ENCODE results near the gene FOXO1. TPM values are rescaled to one million over a fixed set of nuclear protein-coding genes. Genes with fewer than 3 reads are reported as not detected.

The FOXO1 gene
- total and polyA plus RNA-seq, 2 donors (not counting 1 experiment from before 2014, with no cell fraction given): 1.9 to 2.5 TPM

- Histone ChIP-seq H3K9ac (ENCODE audit: insufficient read depth, low read length) (no peak overlapping the region), H3K4me2 (ENCODE audit: extremely low read depth, insufficient read depth, low read length) (no peak overlapping the region), H3K79me2 (ENCODE audit: control insufficient read depth, insufficient read depth, low read length) (no peaks in the 10 kb centered on the region), H3K4me1 (ENCODE audit: control insufficient read depth, extremely low read depth, insufficient read depth, low read length) (no peaks in the 10 kb centered on the region), H2AFZ (ENCODE audit: low read length) (no peak overlapping the region), H3K4me3 (replicated peaks in 1 of 4; ENCODE audit: control extremely low read depth in 1 of 4, insufficient read depth in 1 of 4, low read depth in 3 of 4, low read length in 4 of 4) (no peak overlapping the region), H4K20me1 (ENCODE audit: control insufficient read depth, extremely low read depth, insufficient read depth, low read length) (no peaks in the 10 kb centered on the region), H3K36me3 (ENCODE audit: control insufficient read depth, insufficient read depth, low read length) (no peaks in the 10 kb centered on the region), H3K27me3 (ENCODE audit: control insufficient read depth, insufficient read depth, low read length) (no peaks in the 10 kb centered on the region), H3K27ac (ENCODE audit: insufficient read depth, low read length) (no peak overlapping the region), H3K9me3 (ENCODE audit: control insufficient read depth, insufficient read depth, low read depth, low read length) (no peaks in the 10 kb centered on the region)
- DNase-seq (ENCODE audit: low read depth in 2 of 2): no peak
- TF ChIP-seq CTCF (conservative IDR thresholded peaks at IDR 0.05 in 1 of 2, IDR thresholded peaks at IDR 0.05 in 1 of 2; ENCODE audit: low read depth in 1 of 2, low read length in 2 of 2): no peak
- no peak for TF ChIP-seq EZH2 (IDR thresholded peaks at IDR 0.05; ENCODE audit: low read length, missing control alignments)
Observed at GRCh38 chr13:40527914-40528313, 138.5 kb downstream of the FOXO1 start.

- no peaks in the 10 kb centered on the region for H4K20me1 ChIP-seq (ENCODE audit: control insufficient read depth, extremely low read depth, insufficient read depth, low read length)
- H2AFZ ChIP-seq (ENCODE audit: low read length): no peak overlapping the region
- H3K27me3 ChIP-seq (ENCODE audit: control insufficient read depth, insufficient read depth, low read length): no peaks in the 10 kb centered on the region
- H3K79me2 ChIP-seq (ENCODE audit: control insufficient read depth, insufficient read depth, low read length): no peaks in the 10 kb centered on the region
- DNase-seq (ENCODE audit: low read depth in 2 of 2): peak in 1 of 2 donors; percentile 36
- no peaks in the 10 kb centered on the region for H3K36me3 ChIP-seq (ENCODE audit: control insufficient read depth, insufficient read depth, low read length)
- H3K27ac ChIP-seq (ENCODE audit: insufficient read depth, low read length): no peak overlapping the region
- H3K9ac ChIP-seq (ENCODE audit: insufficient read depth, low read length): no peak overlapping the region
- H3K9me3 ChIP-seq (ENCODE audit: control insufficient read depth, insufficient read depth, low read depth, low read length): no peaks in the 10 kb centered on the region
- H3K4me3 ChIP-seq (replicated peaks in 1 of 4; ENCODE audit: control extremely low read depth in 1 of 4, insufficient read depth in 1 of 4, low read depth in 3 of 4, low read length in 4 of 4): no peak overlapping the region
- no peaks in the 10 kb centered on the region for H3K4me1 ChIP-seq (ENCODE audit: control insufficient read depth, extremely low read depth, insufficient read depth, low read length)
- no peak overlapping the region for H3K4me2 ChIP-seq (ENCODE audit: extremely low read depth, insufficient read depth, low read length)
- TF ChIP-seq CTCF (conservative IDR thresholded peaks at IDR 0.05 in 1 of 2, IDR thresholded peaks at IDR 0.05 in 1 of 2; ENCODE audit: low read depth in 1 of 2, low read length in 2 of 2) (no peak), EZH2 (IDR thresholded peaks at IDR 0.05; ENCODE audit: low read length, missing control alignments) (no peak)
Observed at GRCh38 chr13:40522282-40522681, 144.2 kb downstream of the FOXO1 start.

- no peak overlapping the region for H3K4me2 ChIP-seq (ENCODE audit: extremely low read depth, insufficient read depth, low read length)
- no peaks in the 10 kb centered on the region for H4K20me1 ChIP-seq (ENCODE audit: control insufficient read depth, extremely low read depth, insufficient read depth, low read length)
- no peaks in the 10 kb centered on the region for H3K79me2 ChIP-seq (ENCODE audit: control insufficient read depth, insufficient read depth, low read length)
- no peak overlapping the region for H3K4me3 ChIP-seq (replicated peaks in 1 of 4; ENCODE audit: control extremely low read depth in 1 of 4, insufficient read depth in 1 of 4, low read depth in 3 of 4, low read length in 4 of 4)
- H3K27ac ChIP-seq (ENCODE audit: insufficient read depth, low read length): no peak overlapping the region
- no peak for TF ChIP-seq EZH2 (IDR thresholded peaks at IDR 0.05; ENCODE audit: low read length, missing control alignments)
- no peak for TF ChIP-seq CTCF (conservative IDR thresholded peaks at IDR 0.05 in 1 of 2, IDR thresholded peaks at IDR 0.05 in 1 of 2; ENCODE audit: low read depth in 1 of 2, low read length in 2 of 2)
- no peaks in the 10 kb centered on the region for H3K27me3 ChIP-seq (ENCODE audit: control insufficient read depth, insufficient read depth, low read length)
- H3K9ac ChIP-seq (ENCODE audit: insufficient read depth, low read length): no peak overlapping the region
- H3K9me3 ChIP-seq (ENCODE audit: control insufficient read depth, insufficient read depth, low read depth, low read length): no peaks in the 10 kb centered on the region
- no peak for DNase-seq (ENCODE audit: low read depth in 2 of 2)
- H3K4me1 ChIP-seq (ENCODE audit: control insufficient read depth, extremely low read depth, insufficient read depth, low read length): no peaks in the 10 kb centered on the region
- no peak overlapping the region for H2AFZ ChIP-seq (ENCODE audit: low read length)
- no peaks in the 10 kb centered on the region for H3K36me3 ChIP-seq (ENCODE audit: control insufficient read depth, insufficient read depth, low read length)
Observed at GRCh38 chr13:40520916-40521315, 145.5 kb downstream of the FOXO1 start.
